HCT116 (cell line): Measurements from ENCODE around the gene ANKRD63. TPM values are rescaled to one million over a fixed set of nuclear protein-coding genes. Genes with fewer than 3 reads are reported as not detected.

Experiments
- ATAC-seq: fragments of 200-7000 bp; cut with Tn5 transposase; 2 replicates; pipeline ENCODE4 v1.9.1; 2020; ENCODE audit warnings: mild to moderate bottlenecking, moderate library complexity
- BruUV-seq: library from RNA; stranded (reverse); fragments of 400-500 nt; replicated peaks from 2 replicates; lab custom pipeline; 2021; lab: Mats Ljungman, UMichigan
- CTCF ChIA-PET: fragments of 300-600 bp; sonication (Branson Sonifier 250); formaldehyde crosslinking; loops from one replicate; lab custom pipeline; 2021; ENCODE audit warnings: antibody characterized with exemption; lab: Charles Lee
- POLR2A ChIA-PET: fragments of 300-600, 350-600 bp; sonication (Branson Sonifier 250); formaldehyde crosslinking; loops from one replicate; lab custom pipeline; 2021; ENCODE audit warnings: antibody characterized with exemption; lab: Charles Lee
- RAD21 ChIA-PET, 2 experiments: fragments of 300-600 bp; sonication (Branson Sonifier 250); formaldehyde crosslinking; loops; one replicate each; lab custom pipeline; 2023; ENCODE audit warnings: low total read pairs in 2 of 2; ENCODE audit not compliant: uncharacterized antibody in 2 of 2, unreplicated experiment in 2 of 2, low non-redundant PET in 1 of 2; lab: Charles Lee
- DNase-seq: peaks from one replicate; pipeline ENCODE4 v3.0.0-alpha.2; 2010; ENCODE audit warnings: low read depth, low spot score
- H2AFZ ChIP-seq: fragments of 200-600 bp; shearing (Covaris generic), sonication (generic); 2 replicates; pipeline ENCODE4 v1.6.1; 2017; ENCODE audit warnings: low read depth, mixed run types, mixed read lengths, antibody characterized with exemption, low read length; ENCODE audit not compliant: poor library complexity, severe bottlenecking
- H3K27ac ChIP-seq: 2 replicates; pipeline ENCODE4 v1.5.1; 2012; ENCODE audit warnings: low read depth, low read length
- H3K27me3 ChIP-seq: fragments of 200-600 bp; sonication (generic); 2 replicates; pipeline ENCODE4 v1.6.1; 2016; ENCODE audit warnings: mixed run types, low read length, mixed read lengths; ENCODE audit not compliant: insufficient read depth
- H3K36me3 ChIP-seq, 2 experiments: fragments of 200-500 bp in 1 of 2; fragments of 200-600 bp in 1 of 2; sonication (Bioruptor generic) in 1 of 2; sonication (generic) in 1 of 2; 2 replicates each; pipeline versions ENCODE4 v1.5.1 to v1.6.1; 2014 to 2016; ENCODE audit warnings: low read length in 2 of 2, inconsistent platforms in 1 of 2, mixed read lengths in 1 of 2, mixed run types in 1 of 2; ENCODE audit not compliant: insufficient read depth in 2 of 2, control insufficient read depth in 1 of 2
- H3K4me1 ChIP-seq, 2 experiments: fragments of 200-600 bp in 1 of 2; sonication (generic) in 1 of 2; 2 replicates each; pipeline versions ENCODE4 v1.5.1 to v1.6.1; 2012 to 2017; ENCODE audit warnings: low read length in 2 of 2, inconsistent platforms in 1 of 2, mild to moderate bottlenecking in 1 of 2, mixed read lengths in 1 of 2, mixed run types in 1 of 2, moderate library complexity in 1 of 2; ENCODE audit not compliant: insufficient read depth in 2 of 2, control insufficient read depth in 1 of 2
- H3K4me2 ChIP-seq: fragments of 200-600 bp; sonication (generic); 2 replicates; pipeline ENCODE4 v1.6.1; 2017; ENCODE audit warnings: mixed run types, low read length, mixed read lengths
- H3K4me3 ChIP-seq, 2 experiments: fragments of 200-600 bp in 1 of 2; sonication (generic) in 1 of 2; replicated peaks in 1 of 2; 2 replicates each; pipeline ENCODE4 v1.5.1; 2011 to 2016; ENCODE audit warnings: low read length in 2 of 2, control low read depth in 1 of 2, low read depth in 1 of 2, mild to moderate bottlenecking in 1 of 2, mixed read lengths in 1 of 2, mixed run types in 1 of 2
- H3K79me2 ChIP-seq: fragments of 200-600 bp; sonication (generic); 2 replicates; pipeline ENCODE4 v1.6.1; 2017; ENCODE audit warnings: mild to moderate bottlenecking, mixed run types, low read length, moderate library complexity, mixed read lengths; ENCODE audit not compliant: insufficient read depth
- H3K9ac ChIP-seq: fragments of 200-600 bp; sonication (generic); 2 replicates; pipeline ENCODE4 v1.6.1; 2016; ENCODE audit warnings: low read length, mixed read lengths
- H3K9me2 ChIP-seq: fragments of 200-600 bp; sonication (generic), shearing (Covaris generic); 2 replicates; pipeline ENCODE4 v1.6.1; 2017; ENCODE audit warnings: mixed run types, mild to moderate bottlenecking, moderate library complexity; ENCODE audit not compliant: insufficient read depth
- H3K9me3 ChIP-seq, 2 experiments: fragments of 200-500 bp in 1 of 2; fragments of 200-600 bp in 1 of 2; sonication (Bioruptor generic) in 1 of 2; sonication (generic) in 1 of 2; 2 replicates each; pipeline ENCODE4 v1.6.1; 2014 to 2017; ENCODE audit warnings: low read length in 2 of 2, mixed read lengths in 2 of 2, inconsistent platforms in 1 of 2, low read depth in 1 of 2, mild to moderate bottlenecking in 1 of 2, mixed run types in 1 of 2, moderate library complexity in 1 of 2; ENCODE audit not compliant: control insufficient read depth in 1 of 2, insufficient read depth in 1 of 2
- H4K20me1 ChIP-seq: fragments of 200-600 bp; sonication (generic), shearing (Covaris generic); 2 replicates; pipeline ENCODE4 v1.6.1; 2017; ENCODE audit warnings: mixed run types, mild to moderate bottlenecking, moderate library complexity; ENCODE audit not compliant: insufficient read depth
- CEBPB ChIP-seq: IDR thresholded peaks from 2 replicates; pipeline ENCODE4 v1.6.1; 2012; ENCODE audit warnings: low read depth
- SIN3A ChIP-seq: IDR thresholded peaks from 2 replicates; pipeline ENCODE4 v1.6.1; 2012; ENCODE audit warnings: low read depth
- SP1 ChIP-seq: IDR thresholded peaks from 2 replicates; pipeline ENCODE4 v1.6.1; 2012; ENCODE audit warnings: low read depth
- SRF ChIP-seq: IDR thresholded peaks from 2 replicates; pipeline ENCODE4 v1.6.1; 2012; ENCODE audit warnings: low read depth
- TCF7L2 ChIP-seq: IDR thresholded peaks from 2 replicates; pipeline ENCODE4 v1.7.0; 2011; ENCODE audit warnings: borderline replicate concordance, inconsistent platforms; ENCODE audit not compliant: insufficient read depth, insufficient read length; ENCODE audit errors: extremely low read depth
- ZNF274 ChIP-seq: fragments of 200-500 bp; sonication (Bioruptor generic); IDR thresholded peaks from 2 replicates; pipeline ENCODE4 v1.6.1; 2014; ENCODE audit warnings: mild to moderate bottlenecking, low read depth, low read length, inconsistent platforms
- intact Hi-C: fragments of 100-400 bp; cut with micrococcal nuclease; formaldehyde crosslinking; loops from 2 replicates; pipeline ENCODE4 v1.10.0; 2022
- total RNA-seq: library from RNA; stranded (reverse); gene quantifications from one replicate; pipeline ENCODE4 v1.2.1, GENCODE V29; 2021; ENCODE audit not compliant: unreplicated experiment
- TF ChIP-seq, protein P1 (sequence below): IDR thresholded peaks from 2 replicates; pipeline ENCODE4 v1.6.1; 2012; ENCODE audit warnings: low read depth
- TF ChIP-seq, protein P2 (sequence below), 3 experiments: fragments of 200-600 bp in 1 of 3; sonication (generic) in 1 of 3; IDR thresholded peaks in 2 of 3; conservative IDR thresholded peaks in 1 of 3; 2 replicates each; pipeline ENCODE4 v1.5.1; 2012 to 2017; ENCODE audit warnings: low read depth in 2 of 3, low read length in 2 of 3, antibody characterized with exemption in 1 of 3, borderline replicate concordance in 1 of 3, control low read depth in 1 of 3, mild to moderate bottlenecking in 1 of 3, mixed read lengths in 1 of 3, mixed run types in 1 of 3, moderate library complexity in 1 of 3; ENCODE audit not compliant: insufficient read depth in 1 of 3
- TF ChIP-seq, protein P3 (sequence below): IDR thresholded peaks from 2 replicates; pipeline ENCODE4 v1.6.1; 2011; ENCODE audit warnings: mild to moderate bottlenecking, low read length, moderate library complexity; ENCODE audit not compliant: insufficient replicate concordance; ENCODE audit errors: extremely low read depth

The ANKRD63 gene
- total RNA-seq, 1 experiment from 2014 or later: 0.89 TPM

DNA sequence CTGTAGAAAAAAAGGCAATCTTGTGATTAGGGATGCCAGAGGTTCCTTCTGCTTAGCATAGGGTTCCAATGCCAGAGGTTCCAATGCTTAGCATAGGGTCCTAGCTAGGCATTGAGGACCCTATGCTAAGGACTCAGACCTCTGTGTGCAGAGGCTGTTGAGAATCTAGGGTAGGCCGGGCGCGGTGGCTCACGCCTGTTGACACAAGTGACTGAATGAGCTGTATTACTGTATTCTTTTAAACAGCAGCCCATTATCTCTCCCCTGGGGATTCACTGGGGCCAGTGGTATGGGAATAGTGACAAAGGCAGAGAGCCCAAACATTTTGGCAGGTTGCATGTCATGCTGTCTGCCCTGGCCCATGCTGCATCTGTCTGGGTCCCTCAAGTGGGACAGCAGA, 27.8 kb downstream of the ANKRD63 start:
- no peak overlapping the region for H3K4me3 ChIP-seq
- ChIA-PET POLR2A (no interaction called here), CTCF (interaction anchor here (0.8 to 2.0 kb wide), 2 partner anchors 20 to 38 kb away, joined by 3 to 5 read pairs; no protein-coding TSS in a partner anchor), RAD21 (no interaction called here)
- no TSS peak for BruUV-seq
- no peak overlapping the region for H3K4me2 ChIP-seq
- no peak overlapping the region for H2AFZ ChIP-seq
- no peak overlapping the region for H3K9ac ChIP-seq
- no peak for DNase-seq
- intact Hi-C loops: no loop called here
- no peaks in the 10 kb centered on the region for H3K9me2 ChIP-seq
- H3K27me3 ChIP-seq: no peaks in the 10 kb centered on the region
- TF ChIP-seq, protein P1, sequence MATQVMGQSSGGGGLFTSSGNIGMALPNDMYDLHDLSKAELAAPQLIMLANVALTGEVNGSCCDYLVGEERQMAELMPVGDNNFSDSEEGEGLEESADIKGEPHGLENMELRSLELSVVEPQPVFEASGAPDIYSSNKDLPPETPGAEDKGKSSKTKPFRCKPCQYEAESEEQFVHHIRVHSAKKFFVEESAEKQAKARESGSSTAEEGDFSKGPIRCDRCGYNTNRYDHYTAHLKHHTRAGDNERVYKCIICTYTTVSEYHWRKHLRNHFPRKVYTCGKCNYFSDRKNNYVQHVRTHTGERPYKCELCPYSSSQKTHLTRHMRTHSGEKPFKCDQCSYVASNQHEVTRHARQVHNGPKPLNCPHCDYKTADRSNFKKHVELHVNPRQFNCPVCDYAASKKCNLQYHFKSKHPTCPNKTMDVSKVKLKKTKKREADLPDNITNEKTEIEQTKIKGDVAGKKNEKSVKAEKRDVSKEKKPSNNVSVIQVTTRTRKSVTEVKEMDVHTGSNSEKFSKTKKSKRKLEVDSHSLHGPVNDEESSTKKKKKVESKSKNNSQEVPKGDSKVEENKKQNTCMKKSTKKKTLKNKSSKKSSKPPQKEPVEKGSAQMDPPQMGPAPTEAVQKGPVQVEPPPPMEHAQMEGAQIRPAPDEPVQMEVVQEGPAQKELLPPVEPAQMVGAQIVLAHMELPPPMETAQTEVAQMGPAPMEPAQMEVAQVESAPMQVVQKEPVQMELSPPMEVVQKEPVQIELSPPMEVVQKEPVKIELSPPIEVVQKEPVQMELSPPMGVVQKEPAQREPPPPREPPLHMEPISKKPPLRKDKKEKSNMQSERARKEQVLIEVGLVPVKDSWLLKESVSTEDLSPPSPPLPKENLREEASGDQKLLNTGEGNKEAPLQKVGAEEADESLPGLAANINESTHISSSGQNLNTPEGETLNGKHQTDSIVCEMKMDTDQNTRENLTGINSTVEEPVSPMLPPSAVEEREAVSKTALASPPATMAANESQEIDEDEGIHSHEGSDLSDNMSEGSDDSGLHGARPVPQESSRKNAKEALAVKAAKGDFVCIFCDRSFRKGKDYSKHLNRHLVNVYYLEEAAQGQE: no peak
- TF ChIP-seq SIN3A: no peak
- TF ChIP-seq SRF: no peak
- TF ChIP-seq, protein P2, sequence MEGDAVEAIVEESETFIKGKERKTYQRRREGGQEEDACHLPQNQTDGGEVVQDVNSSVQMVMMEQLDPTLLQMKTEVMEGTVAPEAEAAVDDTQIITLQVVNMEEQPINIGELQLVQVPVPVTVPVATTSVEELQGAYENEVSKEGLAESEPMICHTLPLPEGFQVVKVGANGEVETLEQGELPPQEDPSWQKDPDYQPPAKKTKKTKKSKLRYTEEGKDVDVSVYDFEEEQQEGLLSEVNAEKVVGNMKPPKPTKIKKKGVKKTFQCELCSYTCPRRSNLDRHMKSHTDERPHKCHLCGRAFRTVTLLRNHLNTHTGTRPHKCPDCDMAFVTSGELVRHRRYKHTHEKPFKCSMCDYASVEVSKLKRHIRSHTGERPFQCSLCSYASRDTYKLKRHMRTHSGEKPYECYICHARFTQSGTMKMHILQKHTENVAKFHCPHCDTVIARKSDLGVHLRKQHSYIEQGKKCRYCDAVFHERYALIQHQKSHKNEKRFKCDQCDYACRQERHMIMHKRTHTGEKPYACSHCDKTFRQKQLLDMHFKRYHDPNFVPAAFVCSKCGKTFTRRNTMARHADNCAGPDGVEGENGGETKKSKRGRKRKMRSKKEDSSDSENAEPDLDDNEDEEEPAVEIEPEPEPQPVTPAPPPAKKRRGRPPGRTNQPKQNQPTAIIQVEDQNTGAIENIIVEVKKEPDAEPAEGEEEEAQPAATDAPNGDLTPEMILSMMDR (IDR thresholded peaks at IDR 0.05 in 2 of 3, conservative IDR thresholded peaks at IDR 0.05 in 1 of 3; ENCODE audit: borderline replicate concordance in 1 of 3, insufficient read depth in 1 of 3, low read depth in 2 of 3, low read length in 2 of 3): no peak
- TF ChIP-seq, protein P3, sequence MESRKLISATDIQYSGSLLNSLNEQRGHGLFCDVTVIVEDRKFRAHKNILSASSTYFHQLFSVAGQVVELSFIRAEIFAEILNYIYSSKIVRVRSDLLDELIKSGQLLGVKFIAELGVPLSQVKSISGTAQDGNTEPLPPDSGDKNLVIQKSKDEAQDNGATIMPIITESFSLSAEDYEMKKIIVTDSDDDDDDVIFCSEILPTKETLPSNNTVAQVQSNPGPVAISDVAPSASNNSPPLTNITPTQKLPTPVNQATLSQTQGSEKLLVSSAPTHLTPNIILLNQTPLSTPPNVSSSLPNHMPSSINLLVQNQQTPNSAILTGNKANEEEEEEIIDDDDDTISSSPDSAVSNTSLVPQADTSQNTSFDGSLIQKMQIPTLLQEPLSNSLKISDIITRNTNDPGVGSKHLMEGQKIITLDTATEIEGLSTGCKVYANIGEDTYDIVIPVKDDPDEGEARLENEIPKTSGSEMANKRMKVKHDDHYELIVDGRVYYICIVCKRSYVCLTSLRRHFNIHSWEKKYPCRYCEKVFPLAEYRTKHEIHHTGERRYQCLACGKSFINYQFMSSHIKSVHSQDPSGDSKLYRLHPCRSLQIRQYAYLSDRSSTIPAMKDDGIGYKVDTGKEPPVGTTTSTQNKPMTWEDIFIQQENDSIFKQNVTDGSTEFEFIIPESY: no peak
- no peak for TF ChIP-seq SP1
- TF ChIP-seq TCF7L2: no peak
- no peak for TF ChIP-seq ZNF274
- no peak for TF ChIP-seq CEBPB
- H4K20me1 ChIP-seq: no peaks in the 10 kb centered on the region
- H3K9me3 ChIP-seq: no peaks in the 10 kb centered on the region
- H3K79me2 ChIP-seq: peaks cover 18% of the 10 kb centered on the region; the same call in 1 of the 2 replicates
- H3K4me1 ChIP-seq: peaks cover 14 to 42% of the 10 kb centered on the region in 2 experiments
- H3K27ac ChIP-seq: no peak overlapping the region
- H3K36me3 ChIP-seq: peaks cover 3 to 4% of the 10 kb centered on the region in 2 experiments; a peak in 3 of 4 replicates
- ATAC-seq: no peak
